ENCODE data around the gene LRRC4C. TPM values are rescaled to one million over a fixed set of nuclear protein-coding genes. Genes with fewer than 3 reads are reported as not detected.

Gene LRRC4C
- total and polyA plus RNA-seq, 4 donors: 0.10 to 0.93 (median 0.30) TPM

DNA sequence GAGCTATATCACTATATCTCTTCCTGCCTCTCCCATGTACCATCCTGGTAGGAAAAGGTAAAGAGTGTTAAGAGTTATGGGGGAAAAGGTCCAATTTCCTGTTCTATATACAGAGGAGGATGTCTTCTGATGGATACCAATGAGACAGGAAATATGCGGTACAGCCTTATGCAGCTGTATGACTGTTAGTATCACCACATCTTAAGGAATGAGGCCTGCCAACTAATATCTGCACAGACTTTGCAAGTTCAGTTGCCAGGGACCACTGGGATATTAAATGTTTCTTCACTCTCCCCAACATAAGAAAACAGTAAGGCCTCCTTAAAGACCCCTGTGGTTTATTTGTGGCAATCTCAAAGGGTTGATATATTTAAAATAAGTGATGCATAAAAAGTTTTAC is 1182.5 kb downstream of the LRRC4C start:
- H3K27me3 ChIP-seq (ENCODE audit: control insufficient read depth in 4 of 4, insufficient read depth in 4 of 4, low read length in 3 of 4): no peaks in the 10 kb centered on the region
- no peak overlapping the region for H3K4me3 ChIP-seq (ENCODE audit: low read depth in 1 of 3, low read length in 3 of 3)
- DNase-seq (ENCODE audit: low spot score): no peak
- no peaks in the 10 kb centered on the region for H3K36me3 ChIP-seq (ENCODE audit: control insufficient read depth in 4 of 4, insufficient read depth in 3 of 4, low read depth in 1 of 4, low read length in 3 of 4)
- H3K9ac ChIP-seq (ENCODE audit: low read depth in 1 of 2, low read length in 2 of 2): no peak overlapping the region
- TF ChIP-seq JUND (IDR thresholded peaks at IDR 0.05): no peak
- TF ChIP-seq YY1 (IDR thresholded peaks at IDR 0.05): no peak
- TF ChIP-seq, protein P1, sequence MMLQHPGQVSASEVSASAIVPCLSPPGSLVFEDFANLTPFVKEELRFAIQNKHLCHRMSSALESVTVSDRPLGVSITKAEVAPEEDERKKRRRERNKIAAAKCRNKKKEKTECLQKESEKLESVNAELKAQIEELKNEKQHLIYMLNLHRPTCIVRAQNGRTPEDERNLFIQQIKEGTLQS (IDR thresholded peaks at IDR 0.05): no peak
- no peak for TF ChIP-seq RXRA (IDR thresholded peaks at IDR 0.05)
- no peak for TF ChIP-seq TAF1 (conservative IDR thresholded peaks at IDR 0.05)
- TF ChIP-seq ZBTB33 (IDR thresholded peaks at IDR 0.05): no peak
- TF ChIP-seq RAD21 (IDR thresholded peaks at IDR 0.05): no peak
- TF ChIP-seq SP1 (IDR thresholded peaks at IDR 0.05): no peak
- no peak for TF ChIP-seq FOXA1 (IDR thresholded peaks at IDR 0.05)
- no peak for TF ChIP-seq HNF4G (IDR thresholded peaks at IDR 0.05)
- no peak for TF ChIP-seq NR2F2 (IDR thresholded peaks at IDR 0.05)
- TF ChIP-seq, protein P2, sequence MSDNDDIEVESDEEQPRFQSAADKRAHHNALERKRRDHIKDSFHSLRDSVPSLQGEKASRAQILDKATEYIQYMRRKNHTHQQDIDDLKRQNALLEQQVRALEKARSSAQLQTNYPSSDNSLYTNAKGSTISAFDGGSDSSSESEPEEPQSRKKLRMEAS (IDR thresholded peaks at IDR 0.05): no peak
- TF ChIP-seq, protein P3, sequence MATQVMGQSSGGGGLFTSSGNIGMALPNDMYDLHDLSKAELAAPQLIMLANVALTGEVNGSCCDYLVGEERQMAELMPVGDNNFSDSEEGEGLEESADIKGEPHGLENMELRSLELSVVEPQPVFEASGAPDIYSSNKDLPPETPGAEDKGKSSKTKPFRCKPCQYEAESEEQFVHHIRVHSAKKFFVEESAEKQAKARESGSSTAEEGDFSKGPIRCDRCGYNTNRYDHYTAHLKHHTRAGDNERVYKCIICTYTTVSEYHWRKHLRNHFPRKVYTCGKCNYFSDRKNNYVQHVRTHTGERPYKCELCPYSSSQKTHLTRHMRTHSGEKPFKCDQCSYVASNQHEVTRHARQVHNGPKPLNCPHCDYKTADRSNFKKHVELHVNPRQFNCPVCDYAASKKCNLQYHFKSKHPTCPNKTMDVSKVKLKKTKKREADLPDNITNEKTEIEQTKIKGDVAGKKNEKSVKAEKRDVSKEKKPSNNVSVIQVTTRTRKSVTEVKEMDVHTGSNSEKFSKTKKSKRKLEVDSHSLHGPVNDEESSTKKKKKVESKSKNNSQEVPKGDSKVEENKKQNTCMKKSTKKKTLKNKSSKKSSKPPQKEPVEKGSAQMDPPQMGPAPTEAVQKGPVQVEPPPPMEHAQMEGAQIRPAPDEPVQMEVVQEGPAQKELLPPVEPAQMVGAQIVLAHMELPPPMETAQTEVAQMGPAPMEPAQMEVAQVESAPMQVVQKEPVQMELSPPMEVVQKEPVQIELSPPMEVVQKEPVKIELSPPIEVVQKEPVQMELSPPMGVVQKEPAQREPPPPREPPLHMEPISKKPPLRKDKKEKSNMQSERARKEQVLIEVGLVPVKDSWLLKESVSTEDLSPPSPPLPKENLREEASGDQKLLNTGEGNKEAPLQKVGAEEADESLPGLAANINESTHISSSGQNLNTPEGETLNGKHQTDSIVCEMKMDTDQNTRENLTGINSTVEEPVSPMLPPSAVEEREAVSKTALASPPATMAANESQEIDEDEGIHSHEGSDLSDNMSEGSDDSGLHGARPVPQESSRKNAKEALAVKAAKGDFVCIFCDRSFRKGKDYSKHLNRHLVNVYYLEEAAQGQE (IDR thresholded peaks at IDR 0.05): no peak
- no peak for TF ChIP-seq EGR1 (IDR thresholded peaks at IDR 0.05; ENCODE audit: low read depth in 2 of 2)
- no peak for TF ChIP-seq HNF4A (conservative IDR thresholded peaks at IDR 0.05)
- TF ChIP-seq CTCF (IDR thresholded peaks at IDR 0.05; ENCODE audit: low read depth, low read length, missing input control): no peak
- no peak for TF ChIP-seq GABPA (IDR thresholded peaks at IDR 0.05 in 1 of 2, conservative IDR thresholded peaks at IDR 0.05 in 1 of 2)
- no peak for TF ChIP-seq FOXA2 (IDR thresholded peaks at IDR 0.05)
- H3K9me3 ChIP-seq (ENCODE audit: control insufficient read depth in 4 of 4, low read length in 3 of 4): no peaks in the 10 kb centered on the region
- H3K4me1 ChIP-seq (ENCODE audit: control insufficient read depth in 4 of 4, insufficient read depth in 4 of 4, low read length in 3 of 4): no peaks in the 10 kb centered on the region
- WGBS: 92% methylated on average over 1 of the region's 1 CpG
- no peak overlapping the region for H3K27ac ChIP-seq (ENCODE audit: low read depth in 1 of 2, low read length in 2 of 2)

All from liver (tissue), 9 donors.